Epidermal melanocyte (primary cell): ENCODE results near the gene COLEC12.

Experiments used
- DNase-seq: peaks from one replicate; pipeline ENCODE4 v3.0.0; 2011; ENCODE audit warnings: low spot score; ENCODE audit not compliant: insufficient read length

COLEC12 gene

DNA sequence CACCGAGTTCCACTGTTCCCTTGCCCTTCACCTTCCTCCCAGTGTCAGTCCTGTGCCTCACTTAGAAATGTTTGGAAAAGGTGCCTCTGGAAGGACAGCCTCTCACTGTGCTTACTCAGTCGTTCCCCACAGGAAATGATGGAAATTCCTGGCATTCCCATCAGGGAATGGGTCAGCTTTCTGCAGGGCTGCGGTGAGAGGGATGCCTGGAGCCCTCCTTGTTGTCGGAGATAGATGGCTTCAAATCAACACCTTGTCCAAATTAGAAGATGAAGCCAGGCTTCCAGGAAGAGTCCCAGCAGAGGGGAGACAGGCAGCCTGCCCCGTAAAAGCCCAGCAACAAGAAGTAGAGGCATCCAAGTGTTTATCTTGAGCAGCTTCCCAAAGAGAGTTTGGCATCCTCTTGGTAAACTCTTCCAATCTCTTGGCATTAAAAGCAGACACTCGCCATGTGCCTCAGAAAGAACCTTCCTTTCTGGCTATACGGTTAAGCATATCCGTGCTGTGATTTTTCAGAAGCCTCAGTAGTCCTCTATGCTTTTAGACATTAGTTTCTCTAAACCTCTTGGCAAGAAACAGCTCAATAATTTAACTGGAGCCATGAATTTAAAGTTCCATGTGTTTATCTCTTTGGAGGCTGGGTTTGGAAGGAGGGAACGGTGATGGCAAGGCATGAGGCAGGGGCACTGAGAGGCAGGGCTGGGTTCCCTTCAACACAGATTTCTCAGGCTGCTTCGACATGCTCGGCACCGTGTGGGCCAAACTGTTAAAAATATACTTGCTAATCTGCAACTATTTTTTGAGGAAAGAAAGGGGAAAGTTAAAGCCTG, 25.1 kb downstream of the COLEC12 start:
- no peak for DNase-seq

DNA sequence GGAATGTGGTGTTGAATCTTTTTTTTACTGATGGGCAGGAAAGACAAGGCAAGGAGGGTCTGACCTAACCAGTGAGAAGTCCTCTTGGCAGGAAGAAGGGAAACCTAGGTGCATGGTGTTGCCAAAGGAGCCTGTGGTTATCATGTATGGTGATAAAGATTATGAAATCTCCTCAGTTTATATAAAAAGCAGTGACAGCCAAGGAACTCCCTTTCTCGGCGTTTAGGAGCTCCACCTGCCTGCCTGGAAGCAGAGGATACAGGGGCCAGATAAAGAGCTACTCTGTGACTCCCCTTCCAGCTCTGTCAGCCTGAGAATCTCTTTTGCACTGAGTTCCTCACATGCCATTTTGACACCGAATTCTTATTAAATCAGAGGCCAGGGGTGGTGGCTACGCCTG, 26.1 kb downstream of the COLEC12 start:
- no peak for DNase-seq

DNA sequence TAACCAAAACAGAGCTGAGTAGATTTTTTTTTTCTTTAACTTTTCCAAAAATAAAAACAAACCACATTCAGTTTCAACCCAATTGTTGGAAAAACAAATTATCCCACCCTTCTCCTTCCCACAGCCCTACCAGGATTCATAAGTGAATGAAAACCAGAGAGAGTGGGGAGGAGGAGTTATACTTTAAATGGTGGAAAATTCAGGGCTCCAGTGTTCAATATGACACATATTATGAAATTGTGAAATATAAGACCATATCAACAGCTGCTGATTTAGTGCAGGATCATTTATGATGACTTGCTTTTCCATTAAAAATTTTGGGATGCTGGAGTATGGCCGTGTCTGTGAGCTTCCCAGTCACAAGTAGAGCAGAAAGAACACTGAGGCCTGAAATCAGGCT, 26.7 kb downstream of the COLEC12 start:
- DNase-seq = no peak

DNA sequence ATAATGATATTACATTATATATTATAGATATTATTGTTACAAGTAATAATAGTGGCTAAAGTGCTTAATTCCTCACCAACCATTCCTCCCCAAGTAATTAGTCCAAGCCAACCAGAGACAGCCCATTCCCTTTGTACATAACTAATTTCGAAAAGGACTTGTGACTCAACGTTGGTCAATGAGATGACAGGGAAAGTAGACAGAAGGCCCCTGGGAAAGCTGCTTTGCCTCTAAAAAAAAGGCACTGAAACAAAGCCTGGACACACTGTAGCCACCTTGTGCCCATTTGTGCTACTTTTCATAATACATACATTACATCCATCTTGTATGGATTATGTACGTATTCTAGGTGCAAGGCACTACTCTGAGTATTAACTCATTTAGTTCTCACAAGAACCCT, 28.8 kb downstream of the COLEC12 start:
- DNase-seq = no peak

DNA sequence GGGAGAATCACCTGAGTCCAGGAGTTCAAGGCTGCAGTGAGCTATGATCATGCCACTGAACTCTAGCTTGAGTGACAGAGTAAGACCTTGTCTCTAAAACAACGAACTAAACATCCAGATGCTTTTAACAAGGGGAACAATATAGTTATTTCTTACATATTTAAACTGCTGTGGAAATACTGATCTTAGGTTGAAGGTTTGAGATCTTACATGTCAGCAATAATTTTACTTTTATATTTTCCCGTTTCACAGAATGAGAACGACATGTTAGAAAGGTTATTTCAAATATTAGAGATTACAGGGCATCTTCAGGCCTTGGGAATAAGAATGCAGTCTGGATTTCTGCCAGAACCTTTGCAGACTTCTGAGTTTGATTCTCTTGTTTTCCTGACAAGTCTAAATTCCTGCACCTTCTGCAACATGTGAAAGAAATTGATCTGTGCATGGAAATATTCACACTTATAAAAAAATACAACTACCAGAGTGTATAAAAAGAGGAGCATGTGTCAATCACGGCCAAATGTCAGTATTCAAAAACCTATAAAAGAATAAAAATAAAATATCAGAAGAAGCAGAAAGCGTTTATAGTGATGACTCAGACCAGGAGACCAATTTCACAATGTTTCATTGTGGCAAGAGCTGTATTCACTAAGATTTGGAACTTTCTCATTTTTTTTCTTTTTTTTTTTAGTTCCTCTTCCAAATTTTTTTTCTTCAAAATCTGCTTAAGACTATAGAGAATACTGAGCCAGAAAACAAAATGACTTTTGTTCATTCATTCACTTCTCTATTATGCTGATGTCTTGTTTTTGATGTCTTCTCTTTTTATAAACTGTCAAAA, 29.6 kb downstream of the COLEC12 start:
- no peak for DNase-seq

DNA sequence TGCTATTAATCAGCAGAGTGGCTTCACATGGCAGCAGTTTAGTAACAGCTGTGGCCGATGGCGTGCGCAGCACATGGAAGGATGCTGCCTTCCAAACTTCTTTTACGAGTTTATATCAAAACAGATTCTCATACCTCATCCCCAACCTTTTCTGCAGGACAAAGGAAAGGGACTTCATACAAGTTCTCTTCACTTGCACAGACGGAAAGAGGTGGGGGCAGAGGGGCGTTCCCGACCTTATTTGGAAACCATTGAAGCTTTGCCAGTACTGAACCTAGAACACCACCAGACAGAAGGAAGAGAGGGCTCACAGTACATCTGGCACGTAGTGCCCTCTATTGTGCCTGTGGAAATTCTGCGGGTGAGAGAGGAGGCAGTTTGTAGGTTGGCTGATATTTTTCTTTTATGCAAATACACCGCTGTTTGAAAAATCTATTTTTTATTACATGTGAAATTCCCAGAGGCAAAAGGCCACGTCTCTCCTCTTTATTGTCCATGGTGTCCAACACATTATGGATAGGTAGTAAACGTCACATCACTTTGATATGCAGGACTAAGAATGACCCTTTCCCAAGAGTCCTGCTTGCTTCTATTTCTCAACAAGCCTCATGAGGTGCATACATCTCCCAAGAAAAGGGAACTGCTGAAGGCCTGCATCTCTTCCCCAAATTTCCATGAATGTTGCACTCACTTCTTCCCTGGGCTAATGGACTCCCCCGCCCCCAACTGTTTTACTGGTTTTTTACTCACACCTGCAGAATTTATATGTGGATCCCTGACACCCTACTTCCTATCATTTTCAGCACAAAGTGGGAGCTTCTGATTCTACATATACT, 31.3 kb downstream of the COLEC12 start:
- no peak for DNase-seq

DNA sequence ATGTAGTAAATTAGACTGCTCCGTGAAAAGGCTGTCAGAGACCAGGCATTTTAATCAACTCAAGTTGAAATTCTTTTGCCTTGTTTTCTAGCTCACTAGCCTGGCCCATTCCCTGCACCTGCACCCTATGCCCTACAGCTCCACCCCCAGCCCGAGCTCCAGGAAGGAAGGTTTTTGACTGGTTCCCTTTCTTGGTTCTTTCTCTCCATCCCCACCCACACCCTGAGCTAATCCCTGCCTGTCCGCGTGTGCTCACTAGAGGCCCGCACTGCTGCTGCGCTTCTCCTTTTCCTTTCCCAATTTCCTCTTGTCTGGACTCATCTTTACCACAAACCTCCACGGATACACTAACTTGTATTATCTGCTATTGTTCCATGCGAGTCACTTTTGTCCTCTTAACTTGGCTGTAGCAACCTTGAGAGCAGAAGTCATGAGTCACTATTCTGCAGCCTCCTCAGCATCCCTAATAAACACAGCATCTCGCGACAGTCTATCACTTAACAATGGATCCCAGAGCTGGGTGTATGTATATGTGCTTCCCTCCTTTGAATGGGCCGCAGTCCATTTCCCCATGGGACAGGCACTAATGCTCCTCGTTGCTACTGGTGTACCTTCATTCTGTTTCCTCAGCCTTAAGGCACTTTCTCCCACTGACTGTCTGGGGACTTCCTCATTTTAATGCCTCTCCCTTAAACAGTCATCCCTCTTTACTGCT, 36.5 kb downstream of the COLEC12 start:
- no peak for DNase-seq

DNA sequence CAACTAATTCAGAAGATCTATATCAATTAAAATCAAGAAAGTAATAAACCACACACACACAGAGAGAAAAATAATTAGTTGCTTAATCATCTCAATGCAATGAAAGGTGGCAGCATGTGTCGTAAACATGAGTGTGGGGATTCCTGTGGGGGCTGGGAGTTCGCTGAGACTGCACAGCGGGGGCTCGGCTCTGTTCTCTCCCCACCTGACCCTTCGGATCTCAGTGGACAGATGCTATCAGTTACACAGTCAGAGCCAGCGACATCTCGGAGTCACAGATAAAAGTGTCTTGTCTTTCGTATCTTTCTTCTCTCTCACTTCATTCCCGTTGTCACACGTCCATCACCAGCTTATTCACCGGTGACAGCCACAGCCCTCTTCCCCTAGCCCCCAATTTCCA, 37.1 kb downstream of the COLEC12 start:
- DNase-seq = no peak

DNA sequence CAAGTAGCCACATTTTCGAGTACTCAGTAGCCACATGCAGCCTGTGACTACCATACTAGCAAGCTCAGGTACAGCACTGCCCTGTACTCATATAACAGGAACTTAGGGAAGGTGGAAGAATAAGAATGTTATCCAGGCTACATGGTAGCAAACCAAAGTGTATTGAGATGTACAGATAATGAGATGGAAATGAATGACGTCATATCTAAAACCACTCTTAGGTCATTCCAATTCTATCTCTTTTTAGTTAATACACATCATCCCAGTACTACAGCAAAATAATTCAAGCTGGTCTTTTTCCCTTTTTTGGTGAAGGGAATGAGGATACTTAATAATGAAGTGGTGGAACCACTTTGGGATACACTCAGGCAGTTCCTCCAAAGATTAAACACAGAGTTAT, 38.7 kb downstream of the COLEC12 start:
- no peak for DNase-seq

DNA sequence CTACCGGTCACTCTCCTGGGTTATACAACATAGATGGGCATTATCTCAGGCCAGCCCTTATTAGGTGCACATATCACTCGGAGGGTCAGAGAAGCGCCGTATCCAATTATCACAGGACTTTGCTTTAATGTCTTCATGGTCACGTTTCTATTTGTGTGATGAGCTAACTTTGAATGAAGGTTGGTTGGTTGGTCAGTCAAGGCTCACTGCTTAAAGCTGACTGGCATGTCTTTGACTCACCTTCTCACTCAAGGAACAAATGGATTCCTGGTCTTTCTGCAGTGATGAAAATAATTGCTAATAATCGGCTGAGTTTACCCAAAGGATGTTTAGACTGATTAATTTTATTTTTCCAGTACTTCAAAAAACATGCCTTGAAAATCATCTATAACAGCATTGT, 39.7 kb downstream of the COLEC12 start:
- DNase-seq = no peak

DNA sequence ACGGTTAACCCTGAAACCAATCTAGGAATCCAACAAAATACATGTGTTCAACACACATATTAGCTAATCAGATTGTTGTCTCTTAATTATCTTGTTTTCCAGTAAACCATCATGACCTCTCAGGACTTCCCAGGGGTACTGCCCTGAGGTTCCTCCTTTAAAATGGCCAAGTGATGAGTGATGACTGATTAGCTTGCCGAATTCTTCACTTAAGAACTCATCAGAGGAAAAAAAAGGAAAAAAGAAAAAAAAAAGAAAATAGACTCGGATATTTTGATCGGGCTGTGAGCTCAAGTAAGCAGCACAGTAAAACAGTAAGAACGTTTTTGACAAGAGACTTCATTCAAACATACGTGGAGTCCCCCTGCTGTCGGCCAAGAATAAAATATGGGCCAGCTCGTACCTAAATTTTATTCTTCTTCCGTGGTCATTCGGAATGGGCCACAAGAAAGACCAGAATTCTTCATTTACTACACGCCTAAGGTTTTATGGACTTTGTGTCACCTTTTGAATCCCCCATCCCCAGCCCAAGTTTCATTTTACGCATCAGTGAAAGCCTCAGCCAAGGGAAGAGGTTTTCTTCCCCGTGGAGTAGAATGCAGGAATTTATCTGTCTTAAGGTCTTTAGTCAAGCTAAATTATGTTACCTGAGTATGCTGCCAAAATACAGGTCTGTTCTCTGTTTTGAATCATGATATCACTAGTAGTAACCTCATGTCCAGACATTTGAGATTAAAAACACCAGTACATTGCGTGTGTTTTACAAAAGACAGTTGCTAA, 40.5 kb downstream of the COLEC12 start:
- DNase-seq = no peak

DNA sequence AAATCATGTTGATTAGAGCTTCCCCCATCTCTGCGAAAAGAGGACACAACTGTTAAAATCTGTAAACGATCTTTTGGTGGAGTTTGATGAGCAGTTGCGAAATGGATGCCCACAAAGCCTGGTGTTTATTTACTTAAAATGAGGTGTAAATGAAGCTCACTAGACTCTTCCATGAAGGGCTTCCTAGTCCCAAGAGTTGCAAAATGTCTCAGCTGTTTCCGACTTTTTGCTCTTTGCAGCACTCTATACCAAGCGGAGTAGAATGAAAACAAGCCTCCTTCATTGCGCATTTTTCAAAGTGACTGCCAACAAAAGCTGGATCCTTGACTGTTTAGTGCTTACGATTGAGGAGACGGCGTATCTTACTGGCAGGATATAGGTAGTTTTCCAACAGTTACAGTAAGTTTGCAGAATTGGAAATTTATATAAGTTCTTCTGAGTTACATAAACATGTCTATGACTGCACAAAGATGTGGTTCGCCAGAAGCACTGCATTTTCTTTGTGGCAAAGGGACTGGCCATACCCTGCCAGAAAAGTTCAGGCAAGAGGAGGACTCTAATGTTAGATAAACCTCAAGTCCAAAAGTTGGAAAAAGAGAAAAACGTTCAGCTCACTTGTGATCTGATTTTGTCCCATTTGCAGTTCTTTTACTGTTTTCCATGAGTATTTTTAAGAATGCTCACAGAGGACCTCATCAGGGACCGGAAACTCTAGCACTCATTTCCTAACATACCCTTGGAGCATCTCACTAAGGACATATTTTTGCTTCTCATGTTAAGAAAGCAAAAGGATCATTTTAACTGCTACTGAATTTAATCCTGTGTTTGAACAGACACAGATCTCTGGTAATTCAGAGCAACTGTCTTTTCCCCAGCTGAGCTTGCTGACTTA, 42.7 kb downstream of the COLEC12 start:
- no peak for DNase-seq

DNA sequence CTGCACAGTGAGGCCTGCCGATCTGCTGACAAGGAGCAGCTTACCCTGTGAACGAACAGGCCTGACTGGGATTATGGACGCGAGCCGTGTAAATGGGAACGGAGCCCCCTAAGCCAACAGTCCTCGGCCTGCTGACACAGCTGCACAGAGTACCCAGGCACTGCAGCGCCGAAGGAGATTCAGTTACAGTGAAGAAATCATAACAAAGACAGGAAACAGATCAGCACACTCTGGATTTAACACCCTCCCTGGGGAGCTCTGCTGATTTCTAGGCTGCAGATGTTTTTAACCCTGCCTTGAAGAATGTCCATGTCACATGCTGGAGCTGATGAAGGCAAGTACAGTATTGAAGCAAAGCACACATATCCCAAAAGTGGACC, 43.4 kb downstream of the COLEC12 start:
- no peak for DNase-seq

DNA sequence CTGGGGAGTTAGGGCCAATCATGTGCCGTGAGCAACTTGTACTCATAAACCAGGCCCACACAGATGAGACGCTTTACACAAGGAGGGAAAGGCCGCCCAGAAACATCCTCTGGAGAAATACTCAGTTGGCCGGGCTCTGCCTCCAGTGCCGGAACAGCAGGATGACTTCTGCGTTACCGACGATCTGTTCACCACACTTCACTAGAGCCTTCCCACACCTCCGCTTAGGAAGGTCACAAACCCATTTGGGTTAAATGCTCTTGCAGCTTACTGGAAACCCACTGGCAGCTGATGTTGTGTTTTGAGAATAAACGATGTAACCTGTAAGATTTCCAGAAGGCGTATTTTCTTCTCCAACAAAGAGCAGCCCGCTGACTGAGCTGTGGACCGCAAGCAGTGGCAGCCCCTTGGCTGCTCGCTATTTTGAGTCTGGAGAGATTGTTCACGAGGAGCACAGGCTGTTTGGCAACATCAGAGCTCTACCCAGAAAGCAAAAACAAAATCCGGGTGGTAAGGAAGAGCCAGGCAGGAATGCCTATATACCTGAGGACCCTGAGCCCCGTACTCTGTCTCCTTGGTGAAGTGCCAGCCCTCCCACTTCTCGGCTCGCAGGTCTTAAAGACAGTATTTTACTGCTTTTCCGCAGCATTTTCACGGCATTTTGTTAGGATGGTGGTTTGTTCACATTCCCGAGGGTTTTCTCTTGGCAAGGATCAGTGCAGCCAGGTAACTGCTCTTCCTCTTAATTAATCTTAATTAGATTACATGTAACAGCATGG, 44.0 kb downstream of the COLEC12 start:
- DNase-seq = no peak

DNA sequence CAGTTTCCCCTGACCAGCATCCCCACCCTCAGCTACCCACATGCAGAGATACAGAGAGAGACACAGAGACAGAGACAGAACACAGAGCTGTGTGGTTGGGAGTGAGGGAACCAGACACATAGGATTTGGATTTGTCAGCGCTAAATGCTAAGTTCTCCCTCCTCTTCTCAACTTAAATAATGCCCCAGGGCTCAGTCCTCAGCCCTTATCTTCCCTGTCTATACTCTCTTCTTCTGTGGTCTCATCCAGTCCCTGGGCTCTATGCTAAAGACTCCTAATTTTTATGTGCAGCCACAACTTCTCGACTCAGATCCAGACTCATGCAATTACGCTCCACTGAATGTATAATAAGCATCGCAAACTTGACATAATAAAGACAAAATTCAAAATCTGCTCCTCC, 47.1 kb downstream of the COLEC12 start:
- DNase-seq = no peak

DNA sequence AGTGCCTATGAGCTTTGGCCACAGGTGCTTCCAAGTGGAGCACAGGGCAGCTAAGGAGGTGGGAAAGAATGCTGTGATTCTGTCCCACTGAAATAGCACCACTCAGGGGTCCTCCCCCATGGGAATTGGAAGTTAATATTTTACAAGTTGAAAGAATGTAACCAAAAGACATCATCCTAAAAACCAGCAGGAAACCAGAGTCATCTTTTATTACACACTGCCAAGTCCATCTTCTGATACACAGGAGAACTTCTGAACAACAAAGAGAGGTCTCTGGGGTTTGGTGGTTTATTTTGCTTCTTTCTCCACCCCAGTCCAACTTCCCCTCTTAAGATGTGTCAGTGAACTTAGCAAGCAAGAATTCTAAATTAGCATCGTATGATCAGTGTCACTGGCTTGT, 47.7 kb downstream of the COLEC12 start:
- no peak for DNase-seq

DNA sequence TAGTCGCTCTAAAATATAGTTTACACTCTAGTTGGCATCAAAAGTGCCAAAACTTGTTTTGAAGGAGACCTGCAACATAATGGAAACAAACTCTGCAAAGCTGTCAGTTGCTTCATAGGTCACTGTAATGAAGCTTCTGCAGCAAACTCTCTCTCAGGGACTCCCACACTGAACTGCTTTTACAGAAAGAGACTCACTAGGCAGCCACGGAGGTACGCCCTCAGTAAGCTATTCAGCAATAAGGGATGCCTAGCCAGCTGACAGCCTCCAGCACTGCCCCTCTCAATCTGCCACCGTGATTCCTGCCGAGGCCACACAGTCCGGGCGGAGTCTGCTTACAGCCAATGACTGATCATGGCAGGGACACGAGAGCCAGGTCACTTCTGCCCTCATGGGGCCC, 51.1 kb downstream of the COLEC12 start:
- DNase-seq = no peak

DNA sequence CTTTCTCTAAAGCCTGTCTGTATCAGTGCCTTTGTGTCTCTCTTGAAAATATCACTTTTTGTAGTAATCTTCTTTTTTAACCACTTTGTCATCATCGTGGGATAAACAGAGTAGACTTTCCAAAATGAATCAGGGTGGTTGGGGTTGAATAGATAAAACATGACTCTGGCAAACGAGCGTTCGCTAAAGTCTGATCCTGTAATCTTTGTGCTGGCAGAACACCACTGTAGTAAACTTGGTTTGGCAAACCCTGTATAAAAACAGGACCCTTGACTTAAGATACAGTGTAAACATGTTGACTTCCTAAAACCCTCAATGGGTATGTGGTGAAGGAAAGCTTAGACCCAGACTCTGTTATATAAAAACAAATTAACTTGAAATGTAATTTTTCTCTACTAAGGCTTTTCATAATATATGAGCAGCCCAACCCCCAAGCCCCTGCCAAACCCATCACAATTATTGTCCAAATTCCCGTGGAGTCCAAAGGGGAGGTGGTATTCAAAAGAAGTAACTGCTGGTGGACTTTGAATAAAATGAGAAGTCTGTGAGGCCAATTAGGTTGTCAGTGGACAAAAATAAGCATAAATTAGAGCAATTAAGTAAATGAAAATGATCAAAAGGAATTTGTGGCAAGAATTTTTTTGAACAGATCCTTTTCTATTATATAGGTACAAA, 52.2 kb downstream of the COLEC12 start:
- no peak for DNase-seq
